GM15510 (cell line): ENCODE results near the gene PADI2.

Experiments used
- POLR2A ChIP-seq: IDR thresholded peaks from 3 replicates; pipeline ENCODE4 v1.6.1; 2011; ENCODE audit warnings: borderline replicate concordance; ENCODE audit not compliant: insufficient read length; ENCODE audit errors: extremely low read depth

PADI2 gene

DNA sequence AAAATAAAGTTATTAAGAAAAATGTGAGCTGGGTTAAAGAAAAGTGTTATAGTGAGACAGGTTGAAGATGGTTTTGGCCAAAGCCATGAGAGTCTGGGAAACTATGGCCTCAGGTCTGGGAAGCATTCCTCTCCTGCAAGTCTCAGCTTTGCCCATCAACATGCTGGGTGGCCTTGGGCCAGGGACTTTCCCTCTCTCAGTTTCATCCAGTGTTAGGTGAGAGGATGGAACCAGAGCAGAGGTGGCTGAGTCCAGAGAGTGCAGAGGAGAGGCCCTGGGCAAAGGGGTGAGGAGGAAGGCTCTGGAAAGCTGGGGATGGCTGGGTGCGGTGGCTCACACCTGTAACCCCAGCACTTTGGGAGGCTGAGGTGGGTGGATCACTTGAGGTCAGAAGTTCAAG, 10.5 kb downstream of the PADI2 start:
- no peak for TF ChIP-seq POLR2A

GRCh38 chr1:17108360-17108759, 10.9 kb downstream of the PADI2 start:
- no peak for TF ChIP-seq POLR2A

- TF ChIP-seq POLR2A = no peak
Observed at GRCh38 chr1:17104782-17105181, 14.5 kb downstream of the PADI2 start.

GRCh38 chr1:17102232-17102631, 17.0 kb downstream of the PADI2 start:
- no peak for TF ChIP-seq POLR2A

DNA sequence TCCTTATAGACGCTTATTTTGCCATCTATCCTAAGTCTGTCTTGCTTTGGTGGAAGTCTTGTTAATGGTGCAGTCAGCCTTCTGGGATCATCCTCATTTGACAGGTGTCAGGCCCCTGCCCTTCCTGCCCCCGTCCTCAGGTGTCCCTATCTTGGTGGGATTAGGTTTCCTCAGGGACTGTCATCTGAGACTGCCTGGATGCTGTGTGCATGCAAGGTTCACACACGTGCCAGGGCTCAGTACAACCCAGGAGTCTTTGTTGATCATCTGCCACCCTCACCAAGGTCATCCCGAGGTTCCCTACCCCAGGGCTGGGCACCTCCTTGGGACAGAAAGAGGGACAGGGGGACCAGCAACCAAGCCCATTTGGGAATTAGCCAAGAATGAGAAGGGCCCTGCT, 18.0 kb downstream of the PADI2 start:
- no peak for TF ChIP-seq POLR2A

- no peak for TF ChIP-seq POLR2A
Observed at GRCh38 chr1:17099616-17100340, 19.5 kb downstream of the PADI2 start.

GRCh38 chr1:17098446-17099317, 20.6 kb downstream of the PADI2 start:
- TF ChIP-seq POLR2A = no peak

DNA sequence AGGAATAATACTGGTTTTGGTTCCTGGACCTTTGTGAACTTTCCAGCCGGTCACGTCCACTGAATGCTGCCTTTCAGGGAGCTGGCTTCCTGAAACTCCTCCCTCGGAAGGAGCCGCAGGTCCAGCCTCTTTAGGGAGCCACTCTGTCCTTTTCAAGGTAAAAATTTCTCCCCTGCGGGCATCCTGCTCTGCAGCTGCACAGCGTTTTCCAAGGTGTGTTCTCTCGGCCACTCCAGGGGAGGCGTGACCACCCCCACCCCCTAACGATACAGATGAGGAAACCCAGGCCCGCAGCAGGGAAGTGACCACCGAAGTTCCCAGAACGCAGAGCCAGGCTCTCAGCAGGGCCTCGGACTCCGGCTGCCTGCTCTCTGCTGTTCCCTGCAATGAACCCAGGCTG, 21.5 kb downstream of the PADI2 start:
- no peak for TF ChIP-seq POLR2A

GRCh38 chr1:17097147-17097546, 22.1 kb downstream of the PADI2 start:
- TF ChIP-seq POLR2A = no peak

- no peak for TF ChIP-seq POLR2A
Observed at GRCh38 chr1:17096584-17096983, 22.7 kb downstream of the PADI2 start.

DNA sequence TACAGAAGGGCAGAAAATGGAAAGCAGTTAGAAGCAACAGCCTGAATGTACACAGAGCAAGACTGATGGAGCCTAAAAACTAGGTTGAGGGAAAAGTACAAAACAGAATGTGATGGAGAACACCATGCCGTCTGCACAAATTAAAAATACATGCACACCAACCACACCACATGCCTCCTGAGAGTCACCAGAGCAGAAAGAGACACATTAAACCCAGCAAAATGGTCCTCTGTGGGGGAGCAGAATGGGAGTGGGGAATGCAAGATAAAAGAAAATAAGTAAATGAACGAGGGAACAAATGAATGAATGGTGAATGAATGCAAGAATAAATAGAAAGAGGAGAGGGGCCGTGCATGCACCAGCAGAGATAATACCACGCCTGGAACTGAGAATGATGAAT, 24.1 kb downstream of the PADI2 start:
- no peak for TF ChIP-seq POLR2A

DNA sequence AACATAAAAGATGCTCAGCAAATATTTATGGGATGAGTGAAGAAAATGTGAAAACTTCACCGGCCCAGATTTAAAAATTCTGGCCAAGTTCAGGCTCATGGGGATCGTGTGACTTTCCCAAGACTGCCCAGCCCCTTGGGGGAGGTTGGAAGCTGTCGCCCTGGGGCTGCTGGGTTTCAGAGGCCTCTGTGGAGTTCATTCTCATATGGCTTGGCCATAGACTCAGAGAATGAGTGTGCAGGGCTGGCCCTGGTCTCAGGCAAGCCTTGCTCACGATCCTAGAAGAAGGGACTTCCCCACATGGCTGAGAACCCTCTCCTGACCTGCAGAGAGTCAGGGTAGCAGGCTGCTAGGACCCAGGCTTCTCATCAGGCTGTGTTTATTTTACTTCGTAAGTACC, 24.6 kb downstream of the PADI2 start:
- no peak for TF ChIP-seq POLR2A

DNA sequence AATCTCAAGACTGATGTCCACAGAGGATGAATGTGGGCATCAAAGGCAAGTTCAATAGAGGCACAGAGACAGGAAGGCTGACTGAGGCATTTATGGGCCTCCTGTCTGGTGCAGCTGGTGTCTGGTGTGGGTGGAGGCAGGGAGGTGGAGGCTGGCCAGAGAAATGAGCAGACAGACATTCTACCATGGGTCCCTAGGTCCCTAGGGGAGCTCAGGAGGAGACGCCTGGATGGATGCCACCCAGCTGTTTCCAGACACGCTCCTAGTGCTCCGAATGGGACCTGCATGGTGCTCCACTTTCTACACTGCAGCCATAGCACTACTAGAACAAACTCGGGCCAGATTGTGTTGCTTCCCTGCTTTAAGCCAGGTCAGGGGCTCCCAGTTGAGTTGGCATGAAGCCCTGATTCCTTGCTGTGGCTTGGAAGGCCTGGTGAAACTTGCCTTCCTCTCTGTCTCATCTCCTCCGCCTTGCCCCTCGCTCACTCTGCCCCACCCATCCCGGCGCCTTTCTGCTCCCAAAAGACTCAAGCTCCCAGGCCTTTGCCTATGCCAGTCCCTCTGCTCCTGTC, 25.3 kb downstream of the PADI2 start:
- TF ChIP-seq POLR2A = no peak

DNA sequence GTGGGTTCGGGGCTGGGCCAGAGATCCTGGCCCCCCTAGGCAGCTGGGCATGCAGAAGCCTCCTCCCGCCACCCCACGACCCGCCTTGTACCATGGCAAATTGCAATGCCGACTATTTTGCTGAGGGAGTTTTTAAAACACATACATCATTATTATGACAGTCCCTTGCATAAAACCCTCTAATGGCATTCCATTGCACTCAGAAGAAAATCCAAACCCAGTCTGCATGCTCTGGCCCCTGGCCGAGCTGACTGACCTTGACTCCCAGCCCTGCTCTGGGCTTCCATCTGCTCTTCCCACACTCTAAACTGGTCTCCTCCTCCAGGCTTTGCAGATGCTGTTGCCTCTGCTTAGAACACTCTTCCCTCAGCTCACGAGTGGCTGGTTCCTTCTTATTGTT, 28.0 kb downstream of the PADI2 start:
- TF ChIP-seq POLR2A = no peak

DNA sequence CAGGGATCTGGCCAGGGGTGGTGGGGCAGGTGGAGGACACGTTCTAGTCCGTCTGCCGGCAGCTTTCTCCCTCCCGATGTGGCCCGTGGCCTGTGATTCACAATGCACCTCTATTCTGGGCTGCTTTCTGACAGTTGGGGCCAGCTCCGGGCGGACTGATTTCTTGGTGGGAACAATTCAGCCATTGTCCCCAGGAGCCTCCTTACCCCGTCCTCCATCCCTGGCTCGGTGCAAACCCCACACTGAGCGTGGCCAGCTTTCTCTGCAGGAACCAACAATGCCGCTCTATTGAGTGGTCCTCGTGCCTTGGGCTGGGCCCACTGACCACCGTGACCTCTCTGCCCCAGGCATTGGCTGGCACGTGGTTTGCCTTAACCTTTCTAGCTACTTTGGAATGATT, 29.7 kb downstream of the PADI2 start:
- no peak for TF ChIP-seq POLR2A
